Measurements from ENCODE around the gene CELF5.
"Not testable (repeated sequence)": the region's sequence is repeated elsewhere in the genome, so short reads cannot be mapped to it uniquely, and the experiment has no call there.

Gene CELF5

GRCh38 chr19:3325451-3325850, 101.0 kb downstream of the CELF5 start:
- no peak for DNase-seq

- DNase-seq = no peak
These were observed 104.3 kb downstream of the CELF5 start for GRCh38 chr19:3328743-3329142.

- no peak for DNase-seq
These were observed 105.6 kb downstream of the CELF5 start for GRCh38 chr19:3330047-3330446.

- not testable (repeated sequence) for DNase-seq
These were observed 107.8 kb downstream of the CELF5 start for GRCh38 chr19:3332232-3332631.

DNA sequence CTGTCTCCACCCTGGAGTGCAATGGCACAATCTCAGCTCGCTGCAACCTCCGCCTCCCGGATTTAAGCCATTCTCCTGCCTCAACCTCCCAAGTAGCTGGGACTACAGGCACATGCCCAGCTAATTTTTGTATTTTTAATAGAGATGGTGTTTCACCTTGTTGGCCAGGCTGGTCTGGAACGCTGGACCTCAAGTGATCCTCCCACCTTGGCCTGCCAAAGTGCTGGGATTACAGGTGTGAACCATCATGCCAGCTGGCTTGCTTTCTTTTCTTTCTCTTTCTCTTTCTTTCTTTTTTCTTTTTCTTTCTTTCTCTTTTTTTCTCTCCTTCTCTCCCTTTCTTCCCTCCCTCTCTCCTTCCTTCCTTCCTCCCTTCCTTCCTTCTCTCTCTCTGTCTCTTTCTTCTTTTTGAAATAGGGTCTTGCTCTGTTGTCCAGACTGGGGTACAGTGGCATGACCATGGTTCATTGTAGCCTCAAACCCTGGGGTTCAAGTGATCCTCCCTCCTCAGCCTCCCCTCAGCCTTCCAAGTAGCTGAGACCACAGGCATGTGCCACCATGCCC, 108.6 kb downstream of the CELF5 start:
- DNase-seq = no peak

GRCh38 chr19:3333662-3334061, 109.2 kb downstream of the CELF5 start:
- no peak for DNase-seq

GRCh38 chr19:3334749-3335430, 110.4 kb downstream of the CELF5 start:
- not testable (repeated sequence) for DNase-seq

GRCh38 chr19:3335431-3336350, 111.2 kb downstream of the CELF5 start:
- no peak for DNase-seq

- DNase-seq = no peak
These were observed 111.9 kb downstream of the CELF5 start for GRCh38 chr19:3336351-3336679.

- DNase-seq = peak; percentile 69 to 76
These were observed 112.4 kb downstream of the CELF5 start for GRCh38 chr19:3336680-3337523.

DNA sequence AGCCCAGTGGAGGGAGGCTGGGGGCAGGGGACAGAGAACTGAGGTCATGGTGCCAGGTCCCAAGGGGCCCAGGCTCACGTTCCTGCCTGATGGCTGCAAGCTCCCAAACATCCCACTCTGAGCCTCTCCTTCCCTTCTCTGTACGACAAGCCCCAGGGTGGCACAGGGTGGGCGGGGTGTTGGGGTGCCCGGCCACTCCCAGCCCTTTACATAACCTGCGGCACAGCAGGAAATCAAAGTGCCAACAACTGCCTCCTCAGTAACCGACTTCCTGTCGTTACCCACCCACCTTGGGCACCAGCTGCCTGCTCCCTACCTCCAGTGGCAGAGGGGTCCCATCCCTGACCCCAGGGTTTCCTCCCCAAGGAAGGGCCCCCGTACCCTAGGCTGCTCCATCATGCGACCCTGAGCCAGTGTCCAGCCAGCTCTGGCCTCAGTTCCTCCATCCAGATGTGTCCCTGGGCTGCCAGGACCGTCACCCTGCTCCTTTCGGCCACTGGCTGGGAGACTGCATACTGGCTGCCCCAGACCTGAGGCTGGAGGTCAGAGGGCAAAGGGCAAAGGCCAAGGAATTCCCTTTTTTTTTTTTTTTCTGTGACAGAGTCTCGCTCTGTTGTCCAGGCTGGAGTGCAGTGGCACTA, 114.2 kb downstream of the CELF5 start:
- peak; percentile 17 to 26 for DNase-seq

DNA sequence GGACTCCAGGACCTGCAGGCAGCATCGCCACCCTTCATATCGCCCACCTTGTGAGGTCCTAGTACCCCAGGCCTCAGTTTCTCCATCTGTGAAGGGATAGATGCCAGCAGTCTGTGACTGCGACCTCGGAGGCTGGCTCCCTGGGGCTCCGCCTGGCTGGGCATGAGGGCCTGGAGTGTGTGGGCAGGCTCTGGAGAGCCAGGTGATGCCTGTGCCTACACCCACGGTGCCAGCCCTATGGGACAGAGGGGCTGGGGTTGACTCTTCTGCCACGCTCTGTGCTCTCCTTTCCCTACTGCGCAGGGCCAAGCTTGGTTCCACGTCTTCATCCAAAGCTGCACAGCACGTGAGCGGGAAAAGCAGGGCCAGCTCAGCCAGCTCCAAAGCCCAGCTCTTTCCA, 115.9 kb downstream of the CELF5 start:
- no peak for DNase-seq

- no peak for DNase-seq
These were observed 117.8 kb downstream of the CELF5 start for GRCh38 chr19:3342246-3342645.

- not testable (repeated sequence) for DNase-seq
These were observed 118.5 kb downstream of the CELF5 start for GRCh38 chr19:3342962-3343361.

DNA sequence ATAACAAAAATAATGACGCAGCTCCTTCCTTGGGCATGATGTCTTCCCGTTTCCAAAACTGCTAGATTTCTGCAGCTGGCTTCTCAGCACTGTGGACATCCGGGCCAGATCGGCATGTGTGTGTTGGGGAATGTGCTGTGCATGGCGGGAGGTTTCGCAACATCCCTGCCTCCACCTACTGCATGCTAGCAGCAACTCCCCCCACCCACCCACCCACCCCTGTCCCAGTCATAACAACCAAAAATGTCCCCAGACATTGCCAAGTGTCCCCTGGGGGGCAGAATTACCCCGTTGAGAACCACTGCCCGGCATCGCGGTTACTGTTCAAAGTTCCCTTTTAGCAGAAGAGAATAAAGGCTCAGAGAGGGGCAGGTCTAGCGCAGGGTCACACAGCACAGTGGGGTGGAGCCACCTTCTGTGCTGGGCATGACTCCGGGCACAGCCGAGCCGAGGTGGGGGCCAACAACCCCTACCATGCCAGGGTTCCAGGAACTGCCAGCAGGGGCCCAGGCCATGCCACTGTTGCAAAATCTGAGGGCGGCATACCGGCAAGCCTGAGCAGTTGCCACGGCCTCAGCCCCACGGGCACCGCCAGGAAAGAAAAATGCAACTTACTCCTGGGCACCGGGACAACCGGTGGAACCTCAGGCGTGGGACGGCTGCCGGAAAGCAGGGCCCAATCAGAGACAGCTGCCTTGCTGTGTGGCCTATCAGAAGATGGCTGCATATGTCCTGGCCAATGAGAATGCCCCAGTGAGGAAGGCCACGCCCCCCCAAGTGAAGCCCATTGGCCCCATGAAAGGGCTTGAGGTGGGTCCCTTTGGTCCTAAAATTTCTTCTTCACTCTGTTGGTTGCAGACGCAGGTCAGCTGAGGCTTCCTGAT, 119.4 kb downstream of the CELF5 start:
- DNase-seq = no peak

GRCh38 chr19:3344608-3345598, 120.4 kb downstream of the CELF5 start:
- DNase-seq = no peak

DNA sequence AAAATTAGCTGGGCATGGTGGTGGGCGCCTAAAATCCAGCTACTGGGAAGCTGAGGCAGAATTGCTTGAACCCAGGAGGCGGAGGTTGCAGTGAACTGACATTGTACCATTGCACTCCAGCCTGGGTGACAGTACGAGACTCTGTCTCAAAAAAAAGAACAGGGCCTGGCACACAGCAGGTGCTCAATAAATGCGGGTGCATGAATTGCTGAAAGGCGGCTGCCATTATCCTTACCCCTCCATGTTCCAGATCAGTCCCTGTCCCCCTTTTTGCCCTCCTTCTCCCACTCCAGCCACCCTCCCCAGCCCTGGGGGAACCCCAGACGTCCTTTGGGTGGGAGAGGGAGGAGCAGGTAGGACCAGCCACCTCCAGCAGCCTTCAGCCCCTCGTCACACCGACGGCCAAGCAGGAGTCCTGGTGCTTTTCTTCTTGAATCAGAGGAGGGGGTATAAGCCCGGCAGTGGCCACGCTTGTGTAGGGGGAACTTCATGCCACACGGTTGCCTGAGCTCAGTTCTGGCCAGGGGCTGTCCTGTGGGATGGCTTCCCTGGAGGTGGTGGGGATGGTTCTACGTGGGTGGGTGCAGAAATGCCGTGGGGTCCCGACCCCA, 121.5 kb downstream of the CELF5 start:
- no peak for DNase-seq

Measured in NCI-H2081 (cell line).